ENCODE measurements around the gene TMEFF2. TPM values are rescaled to one million over a fixed set of nuclear protein-coding genes. Genes with fewer than 3 reads are reported as not detected.
"Not testable (repeated sequence)": the region's sequence is repeated elsewhere in the genome, so short reads cannot be mapped to it uniquely, and the experiment has no call there.

Gene TMEFF2
- total RNA-seq, 2 donors from 2014 or later, result 0.24 to 0.37 TPM

DNA sequence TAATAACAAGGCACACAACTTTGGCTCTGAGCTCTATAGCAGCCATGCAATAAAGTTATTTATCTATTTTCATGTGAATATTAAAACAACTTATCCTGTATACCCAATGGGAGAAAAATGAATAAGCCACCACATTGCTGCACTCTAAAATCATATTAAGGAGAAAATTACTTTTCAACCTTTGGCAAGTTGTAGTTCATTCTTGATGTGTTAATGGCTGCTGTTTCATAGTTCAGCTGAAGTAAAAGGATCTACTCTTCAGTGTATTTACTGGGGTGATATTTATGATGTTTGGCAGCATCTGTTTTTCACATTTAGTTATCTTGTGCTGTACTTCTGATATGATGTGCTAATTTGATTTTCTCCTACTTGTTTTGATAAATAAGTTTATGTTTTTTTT lies 71.8 kb downstream of the TMEFF2 start:
- no peak overlapping the region for H3K4me3 ChIP-seq
- no peak overlapping the region for H3K9ac ChIP-seq (ENCODE audit: low read depth in 2 of 2, low read length in 2 of 2)
- TF ChIP-seq, protein P1, sequence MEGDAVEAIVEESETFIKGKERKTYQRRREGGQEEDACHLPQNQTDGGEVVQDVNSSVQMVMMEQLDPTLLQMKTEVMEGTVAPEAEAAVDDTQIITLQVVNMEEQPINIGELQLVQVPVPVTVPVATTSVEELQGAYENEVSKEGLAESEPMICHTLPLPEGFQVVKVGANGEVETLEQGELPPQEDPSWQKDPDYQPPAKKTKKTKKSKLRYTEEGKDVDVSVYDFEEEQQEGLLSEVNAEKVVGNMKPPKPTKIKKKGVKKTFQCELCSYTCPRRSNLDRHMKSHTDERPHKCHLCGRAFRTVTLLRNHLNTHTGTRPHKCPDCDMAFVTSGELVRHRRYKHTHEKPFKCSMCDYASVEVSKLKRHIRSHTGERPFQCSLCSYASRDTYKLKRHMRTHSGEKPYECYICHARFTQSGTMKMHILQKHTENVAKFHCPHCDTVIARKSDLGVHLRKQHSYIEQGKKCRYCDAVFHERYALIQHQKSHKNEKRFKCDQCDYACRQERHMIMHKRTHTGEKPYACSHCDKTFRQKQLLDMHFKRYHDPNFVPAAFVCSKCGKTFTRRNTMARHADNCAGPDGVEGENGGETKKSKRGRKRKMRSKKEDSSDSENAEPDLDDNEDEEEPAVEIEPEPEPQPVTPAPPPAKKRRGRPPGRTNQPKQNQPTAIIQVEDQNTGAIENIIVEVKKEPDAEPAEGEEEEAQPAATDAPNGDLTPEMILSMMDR (IDR thresholded peaks at IDR 0.05), result no peak
- intact Hi-C loops (cut with DNase I), result no loop called here
- H3K27ac ChIP-seq, result no peak overlapping the region
- no peaks in the 10 kb centered on the region for H3K9me3 ChIP-seq
- H3K36me3 ChIP-seq, result no peaks in the 10 kb centered on the region
- H3K27me3 ChIP-seq, result no peaks in the 10 kb centered on the region
- no peaks in the 10 kb centered on the region for H3K4me1 ChIP-seq
- DNase-seq, result no peak

DNA sequence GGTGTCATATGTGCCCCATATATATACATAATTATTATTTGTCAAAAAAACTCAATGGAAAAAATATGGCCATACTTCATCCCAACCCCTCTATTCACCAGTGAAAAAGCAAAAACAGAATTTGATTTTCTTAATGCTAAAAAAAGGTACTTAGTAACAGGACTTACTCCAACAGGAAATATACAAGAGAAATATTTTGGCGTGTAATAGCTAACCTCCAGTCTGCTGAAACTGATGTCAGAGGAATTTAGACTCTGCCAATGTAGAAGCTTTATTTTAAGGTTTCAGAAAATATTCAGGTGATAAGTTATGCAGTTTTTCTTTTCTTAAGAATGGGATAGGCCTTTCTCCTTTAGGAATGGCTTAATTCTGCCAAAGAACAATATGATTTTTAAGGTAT lies 72.6 kb downstream of the TMEFF2 start:
- H3K4me1 ChIP-seq, result no peaks in the 10 kb centered on the region
- no peaks in the 10 kb centered on the region for H3K27me3 ChIP-seq
- H3K36me3 ChIP-seq, result no peaks in the 10 kb centered on the region
- H3K9me3 ChIP-seq, result no peaks in the 10 kb centered on the region
- no peak overlapping the region for H3K9ac ChIP-seq (ENCODE audit: low read depth in 2 of 2, low read length in 2 of 2)
- TF ChIP-seq, protein P1 (IDR thresholded peaks at IDR 0.05), result no peak
- DNase-seq, result no peak
- no peak overlapping the region for H3K4me3 ChIP-seq
- no peak overlapping the region for H3K27ac ChIP-seq
- intact Hi-C loops (cut with DNase I), result no loop called here

DNA sequence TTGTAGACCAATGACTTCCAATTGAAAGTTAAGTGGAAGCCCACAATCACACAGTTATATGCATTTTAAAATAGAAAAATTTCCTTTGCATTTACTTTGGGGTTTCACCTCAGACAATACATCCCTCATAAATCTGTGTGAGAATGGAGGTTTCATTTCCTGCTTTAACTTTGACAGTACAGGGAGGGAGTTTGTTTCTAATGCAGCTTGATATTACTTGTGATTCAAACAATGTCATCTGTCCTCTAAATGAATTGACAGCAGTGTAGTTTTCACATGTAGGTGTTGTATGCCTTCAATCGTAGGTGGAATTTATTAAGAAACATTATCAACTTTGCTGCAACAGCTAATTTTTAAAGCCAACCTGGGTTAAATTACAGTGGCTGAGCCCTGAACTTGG lies 75.2 kb downstream of the TMEFF2 start:
- Histone ChIP-seq H3K27ac (no peak overlapping the region), H3K9me3 (no peaks in the 10 kb centered on the region), H3K4me1 (no peaks in the 10 kb centered on the region), H3K27me3 (no peaks in the 10 kb centered on the region), H3K36me3 (no peaks in the 10 kb centered on the region), H3K4me3 (no peak overlapping the region), H3K9ac (ENCODE audit: low read depth in 2 of 2, low read length in 2 of 2) (no peak overlapping the region)
- intact Hi-C loops (cut with DNase I), result no loop called here
- DNase-seq, result no peak
- TF ChIP-seq, protein P1 (IDR thresholded peaks at IDR 0.05), result no peak

DNA sequence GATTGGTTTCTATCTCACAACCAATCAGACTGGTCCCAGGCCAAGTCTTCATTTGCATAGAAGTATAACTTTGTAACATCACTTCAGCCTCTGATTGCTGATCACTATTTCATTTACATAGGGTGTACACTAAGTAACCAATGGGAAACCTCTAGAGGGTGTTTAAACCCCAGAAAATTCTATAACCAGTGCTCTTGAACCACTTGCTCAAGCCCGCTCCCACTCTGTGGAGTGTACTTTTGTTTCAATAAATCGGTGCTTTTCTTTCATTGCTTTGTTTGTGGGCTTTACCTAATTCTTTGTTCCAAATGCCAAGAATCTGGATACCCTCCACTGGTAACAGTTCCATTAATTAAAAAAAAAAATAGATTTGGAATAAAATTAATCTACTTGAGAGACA lies 77.0 kb downstream of the TMEFF2 start:
- intact Hi-C loops (cut with DNase I), result no loop called here
- H3K9ac ChIP-seq (ENCODE audit: low read depth in 2 of 2, low read length in 2 of 2), result no peak overlapping the region
- H3K9me3 ChIP-seq, result no peaks in the 10 kb centered on the region
- H3K4me3 ChIP-seq, result no peak overlapping the region
- no peaks in the 10 kb centered on the region for H3K27me3 ChIP-seq
- no peak overlapping the region for H3K27ac ChIP-seq
- no peak for DNase-seq
- H3K36me3 ChIP-seq, result no peaks in the 10 kb centered on the region
- TF ChIP-seq, protein P1 (IDR thresholded peaks at IDR 0.05), result no peak
- H3K4me1 ChIP-seq, result no peaks in the 10 kb centered on the region

DNA sequence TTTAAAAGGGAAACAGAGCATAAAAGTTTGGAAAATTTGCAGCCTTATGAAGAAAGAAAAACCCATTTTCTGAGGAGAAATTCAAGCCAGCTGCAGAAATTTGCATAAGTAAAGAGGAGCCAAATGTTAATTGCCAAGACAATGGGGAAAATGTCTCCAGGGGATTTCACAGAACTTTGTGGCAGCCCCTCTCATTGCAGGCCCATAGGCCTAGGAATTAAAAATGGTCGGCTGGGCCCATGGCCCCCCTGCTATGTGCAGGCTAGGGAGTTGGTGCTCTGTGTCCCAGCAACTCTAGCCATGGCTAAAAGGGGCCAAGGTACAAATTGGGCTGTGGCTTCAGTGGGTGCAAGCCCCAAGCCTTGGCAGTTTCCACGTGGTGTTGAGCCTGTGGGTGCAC lies 83.2 kb downstream of the TMEFF2 start:
- H3K4me1 ChIP-seq; H3K27me3 ChIP-seq; intact Hi-C loops (cut with DNase I); H3K27ac ChIP-seq; H3K9me3 ChIP-seq; H3K36me3 ChIP-seq; H3K9ac ChIP-seq (ENCODE audit: low read depth in 2 of 2, low read length in 2 of 2); DNase-seq; H3K4me3 ChIP-seq: not testable (repeated sequence)

DNA sequence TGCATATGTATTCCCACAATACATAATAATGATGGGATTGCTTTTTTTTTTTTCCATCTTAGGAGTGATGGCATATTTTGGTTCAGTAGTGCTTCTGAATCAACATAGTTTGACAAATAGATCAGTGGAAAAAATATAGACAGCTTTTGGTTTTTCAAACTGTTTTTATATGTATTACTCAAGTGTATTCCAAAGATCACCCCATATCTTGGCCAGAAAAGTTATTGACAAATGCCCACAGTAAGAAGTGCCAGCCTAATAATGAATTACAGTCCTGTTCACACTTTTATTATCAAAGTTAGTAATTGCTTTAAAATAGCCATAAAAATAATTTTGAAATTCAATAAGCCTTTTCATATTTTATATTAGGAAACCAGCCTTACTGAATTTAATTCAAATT lies 95.0 kb downstream of the TMEFF2 start:
- H3K27ac ChIP-seq, result no peak overlapping the region
- H3K4me3 ChIP-seq, result no peak overlapping the region
- H3K9ac ChIP-seq (ENCODE audit: low read depth in 2 of 2, low read length in 2 of 2), result no peak overlapping the region
- no peaks in the 10 kb centered on the region for H3K36me3 ChIP-seq
- no peaks in the 10 kb centered on the region for H3K9me3 ChIP-seq
- TF ChIP-seq, protein P1 (IDR thresholded peaks at IDR 0.05), result no peak
- no peak for DNase-seq
- H3K27me3 ChIP-seq, result no peaks in the 10 kb centered on the region
- intact Hi-C loops (cut with DNase I), result no loop called here
- H3K4me1 ChIP-seq, result no peaks in the 10 kb centered on the region

All from colonic mucosa (tissue), 4 donors.